ENCODE data around the gene PIP4P1. TPM values are rescaled to one million over a fixed set of nuclear protein-coding genes. Genes with fewer than 3 reads are reported as not detected.

Gene PIP4P1
- total and polyA plus RNA-seq, 12 donors: 10.6 to 60.1 (median 29.5) TPM

DNA sequence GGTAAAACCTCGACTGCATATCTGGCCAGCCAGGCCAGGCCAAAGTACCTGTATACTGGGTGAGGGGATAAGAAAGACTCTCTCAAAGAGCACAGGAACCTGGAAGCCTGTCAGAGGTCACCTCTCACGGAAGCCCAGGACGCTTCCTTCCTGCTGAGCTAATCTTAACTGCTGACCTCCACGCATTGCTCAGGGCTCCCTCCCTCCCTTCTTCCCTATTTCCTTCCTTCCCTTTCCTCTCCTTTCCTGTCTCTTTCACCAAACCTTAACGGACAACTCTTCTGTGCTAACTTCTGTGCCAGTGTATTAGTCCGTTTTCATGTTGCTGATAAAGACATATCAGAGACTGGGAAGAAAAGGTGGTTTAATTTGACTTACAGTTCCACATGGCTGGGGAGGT is 29.3 kb upstream of the PIP4P1 start:
- H3K9me3 ChIP-seq (replicated peaks in 1 of 3): no peaks in the 10 kb centered on the region
- WGBS, 4 donors: 35 to 42% (median 38%) methylated on average over 6 of the region's 6 CpGs

DNA sequence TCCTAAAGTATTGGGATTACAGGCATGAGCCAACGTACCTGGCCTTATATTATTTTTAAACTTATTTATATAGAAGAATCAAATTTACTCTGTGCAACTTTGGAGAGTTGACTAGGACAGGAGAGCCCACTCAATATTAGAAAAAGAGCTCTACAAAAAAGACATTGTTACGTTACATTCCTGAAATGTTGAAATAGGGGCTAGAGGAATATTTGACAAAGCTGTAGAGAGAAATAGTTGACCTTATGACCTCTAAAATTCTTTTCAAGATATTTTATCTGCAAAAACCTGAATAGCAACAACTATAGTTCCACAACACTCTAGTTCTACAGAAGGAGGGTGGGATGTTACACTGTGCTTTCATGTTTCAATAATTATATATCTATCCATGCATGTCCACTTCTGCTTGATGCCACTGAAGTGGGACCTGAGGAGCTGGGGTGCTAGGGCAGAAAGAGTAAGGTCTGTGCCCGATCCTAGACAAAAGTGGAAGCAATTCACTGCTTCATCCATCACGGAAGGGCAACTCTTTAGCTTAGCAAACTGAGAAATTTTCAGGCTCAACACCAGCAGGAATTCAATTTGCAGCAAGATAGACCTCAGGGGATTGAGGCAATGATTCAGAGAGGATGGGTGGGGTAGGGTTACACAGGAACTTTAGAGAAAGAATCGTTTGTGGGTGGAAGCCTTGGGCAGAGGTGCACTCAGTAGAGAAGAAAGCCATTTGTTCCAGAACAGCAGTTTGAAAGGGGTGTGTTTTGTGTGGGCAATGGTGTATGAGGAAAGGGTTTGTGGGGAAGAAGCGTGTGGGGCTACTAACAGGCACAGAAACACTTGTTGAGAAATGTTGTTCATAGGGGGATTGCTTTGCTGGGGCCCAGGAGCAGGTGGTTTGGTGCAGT is 28.1 kb upstream of the PIP4P1 start:
- Histone ChIP-seq H3K9me3 (replicated peaks in 1 of 3) (no peaks in the 10 kb centered on the region), H3K36me3 (replicated peaks in 1 of 2) (no peaks in the 10 kb centered on the region), H3K4me1 (replicated peaks in 1 of 2) (no peaks in the 10 kb centered on the region), H3K27me3 (no peaks in the 10 kb centered on the region), H3K4me3 (no peak overlapping the region), H3K27ac (no peak overlapping the region)
- no peak for TF ChIP-seq CTCF (IDR thresholded peaks at IDR 0.05)
- TF ChIP-seq POLR2A (IDR thresholded peaks at IDR 0.05): no peak
- no peak for DNase-seq
- 47 to 57% (median 53%) methylated on average over 6 of the region's 6 CpGs for WGBS, 4 donors
- intact Hi-C loops (cut with DNase I): no loop called here

More for the DNA sequence above, 29.3 kb upstream of the PIP4P1 start:
- no peaks in the 10 kb centered on the region for H3K27me3 ChIP-seq
- H3K4me3 ChIP-seq: no peak overlapping the region
- intact Hi-C loops (cut with DNase I): no loop called here
- TF ChIP-seq POLR2A (IDR thresholded peaks at IDR 0.05): no peak
- TF ChIP-seq CTCF (IDR thresholded peaks at IDR 0.05): no peak
- H3K4me1 ChIP-seq (replicated peaks in 1 of 2): no peaks in the 10 kb centered on the region
- DNase-seq: no peak
- no peaks in the 10 kb centered on the region for H3K36me3 ChIP-seq (replicated peaks in 1 of 2)
- no peak overlapping the region for H3K27ac ChIP-seq

DNA sequence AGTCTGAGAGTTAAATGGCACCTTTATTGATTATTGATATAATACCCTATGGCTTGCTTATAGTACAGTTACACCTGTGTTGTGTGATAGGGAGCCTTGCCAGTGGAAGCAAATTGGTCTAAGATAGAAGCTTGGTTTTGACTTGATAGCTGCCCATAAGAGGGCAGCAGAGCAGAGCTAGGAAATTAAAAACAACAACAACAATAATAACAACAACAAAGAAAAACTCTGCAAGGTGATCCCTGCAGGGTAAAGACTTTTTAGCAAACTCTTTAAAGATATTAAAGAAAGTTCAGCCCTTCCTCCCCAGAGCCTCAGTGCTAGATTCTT is 26.1 kb upstream of the PIP4P1 start:
- no peaks in the 10 kb centered on the region for H3K27me3 ChIP-seq
- intact Hi-C loops (cut with DNase I): no loop called here
- no peaks in the 10 kb centered on the region for H3K9me3 ChIP-seq (replicated peaks in 1 of 3)

More for the DNA sequence above, 26.1 kb upstream of the PIP4P1 start:
- Histone ChIP-seq H3K4me1 (replicated peaks in 1 of 2) (no peaks in the 10 kb centered on the region), H3K4me3 (no peak overlapping the region), H3K27ac (no peak overlapping the region), H3K36me3 (replicated peaks in 1 of 2) (no peaks in the 10 kb centered on the region)
- no peak for DNase-seq
- TF ChIP-seq CTCF (IDR thresholded peaks at IDR 0.05) (no peak), POLR2A (IDR thresholded peaks at IDR 0.05) (no peak)
